Kidney epithelial cell (primary cell): Measurements from ENCODE around the gene CFAP68. TPM values are rescaled to one million over a fixed set of nuclear protein-coding genes. Genes with fewer than 3 reads are reported as not detected.

ENCODE experiments used
- DNase-seq: peaks from one replicate; pipeline ENCODE4 v3.0.0-alpha.2; 2010; ENCODE audit warnings: low read depth
- H3K27me3 ChIP-seq: 2 replicates; pipeline ENCODE4 v1.6.0; 2011; ENCODE audit warnings: low read length; ENCODE audit not compliant: control insufficient read depth, insufficient read depth
- H3K36me3 ChIP-seq: 2 replicates; pipeline ENCODE4 v1.5.1; 2011; ENCODE audit warnings: low read length; ENCODE audit not compliant: control insufficient read depth, insufficient read depth
- H3K4me3 ChIP-seq: 2 replicates; pipeline ENCODE4 v1.5.1; 2011; ENCODE audit warnings: low read depth, mild to moderate bottlenecking, control low read depth, low read length
- CTCF ChIP-seq: IDR thresholded peaks from 2 replicates; pipeline ENCODE4 v1.5.1; 2011; ENCODE audit warnings: mild to moderate bottlenecking, moderate library complexity, low read length, control low read depth, inconsistent platforms; ENCODE audit not compliant: insufficient read depth, poor library complexity, severe bottlenecking
- total RNA-seq: library from RNA; depleted of rRNA; stranded (reverse); fragments of >200 nt; gene quantifications from 2 replicates; pipeline ENCODE4 v1.2.3, GENCODE V29; 2015

Gene CFAP68
- total RNA-seq, 1 donor from 2014 or later: 16.8 TPM

- no peaks in the 10 kb centered on the region for H3K36me3 ChIP-seq
- TF ChIP-seq CTCF: no peak
- H3K4me3 ChIP-seq: no peak overlapping the region
- no peaks in the 10 kb centered on the region for H3K27me3 ChIP-seq
- DNase-seq: no peak
These were observed 42.6 kb upstream of the CFAP68 start for GRCh38 chr11:111836721-111837120.

GRCh38 chr11:111837366-111837891, 41.9 kb upstream of the CFAP68 start:
- no peaks in the 10 kb centered on the region for H3K27me3 ChIP-seq
- no peak overlapping the region for H3K4me3 ChIP-seq
- no peak for DNase-seq
- H3K36me3 ChIP-seq: no peaks in the 10 kb centered on the region
- TF ChIP-seq CTCF: no peak

- DNase-seq: no peak
- Histone ChIP-seq H3K4me3 (no peak overlapping the region), H3K36me3 (no peaks in the 10 kb centered on the region), H3K27me3 (no peaks in the 10 kb centered on the region)
- TF ChIP-seq CTCF: no peak
These were observed 41.3 kb upstream of the CFAP68 start for GRCh38 chr11:111838054-111838453.

DNA sequence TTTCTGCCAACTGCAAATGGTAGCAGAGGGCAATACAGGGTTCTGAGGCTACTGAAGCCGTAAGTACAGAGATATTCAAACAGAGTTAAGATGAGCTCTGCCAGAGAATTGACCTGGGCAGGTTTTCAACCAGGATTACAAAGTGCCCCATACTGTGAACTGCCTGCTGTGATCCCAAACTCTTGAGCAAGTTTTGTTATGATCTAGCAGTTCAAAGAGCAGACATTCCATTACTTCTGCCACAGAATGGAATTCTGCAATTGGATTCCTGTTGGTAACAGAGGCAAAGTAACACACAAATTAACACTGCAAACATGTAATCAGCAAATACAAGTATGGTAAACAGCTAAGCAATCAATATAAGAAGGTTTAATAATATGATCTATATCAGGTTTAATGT, 39.2 kb upstream of the CFAP68 start:
- no peak for TF ChIP-seq CTCF
- H3K4me3 ChIP-seq: no peak overlapping the region
- DNase-seq: no peak
- no peaks in the 10 kb centered on the region for H3K27me3 ChIP-seq
- no peaks in the 10 kb centered on the region for H3K36me3 ChIP-seq

DNA sequence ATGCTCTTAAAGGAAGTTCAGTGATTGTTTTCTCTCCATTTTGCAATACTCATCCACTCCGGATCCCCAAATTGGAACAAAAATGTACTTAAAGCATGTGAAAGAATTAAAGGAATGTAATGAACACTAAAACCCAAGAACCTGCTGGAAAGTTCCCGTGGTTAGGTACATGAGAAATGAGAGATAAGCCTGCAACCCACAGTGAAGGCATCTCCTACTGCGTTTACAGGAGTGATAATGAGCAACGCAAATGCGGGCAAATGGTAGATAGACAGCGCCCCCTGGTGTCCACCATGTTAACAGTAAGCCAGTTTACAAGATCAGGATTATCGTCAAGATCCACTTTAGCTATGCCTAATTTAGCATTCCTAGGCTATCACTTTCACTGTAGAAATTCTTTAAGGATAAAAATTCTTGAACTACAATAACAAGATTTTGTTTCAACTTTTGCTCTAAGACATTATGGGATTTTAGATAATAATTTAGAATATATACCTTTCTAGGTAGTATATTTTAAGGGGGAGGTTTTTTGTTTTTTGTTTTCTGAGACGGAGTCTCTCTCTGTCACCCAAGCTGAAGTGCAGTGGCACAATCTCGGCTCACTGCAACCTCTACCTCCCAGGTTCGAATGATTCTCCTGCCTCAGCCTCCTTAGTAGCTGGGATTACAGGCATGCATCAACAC, 37.8 kb upstream of the CFAP68 start:
- no peaks in the 10 kb centered on the region for H3K27me3 ChIP-seq
- H3K36me3 ChIP-seq: no peaks in the 10 kb centered on the region
- TF ChIP-seq CTCF: peak; percentile 77
- no peak overlapping the region for H3K4me3 ChIP-seq
- DNase-seq: peak; percentile 45

GRCh38 chr11:111843661-111844060, 35.7 kb upstream of the CFAP68 start:
- H3K36me3 ChIP-seq: no peaks in the 10 kb centered on the region
- no peak for TF ChIP-seq CTCF

More at GRCh38 chr11:111843661-111844060, 35.7 kb upstream of the CFAP68 start:
- Histone ChIP-seq H3K27me3 (no peaks in the 10 kb centered on the region), H3K4me3 (no peak overlapping the region)
- DNase-seq: no peak
